ENCODE measurements around the gene SPNS2.

- TF ChIP-seq CTCF (IDR thresholded peaks at IDR 0.05) (no peak), POLR2AphosphoS5 (IDR thresholded peaks at IDR 0.05; ENCODE audit: low read depth, low read length) (no peak), USF1 (IDR thresholded peaks at IDR 0.05; ENCODE audit: borderline replicate concordance, low read depth) (no peak)
Measured at GRCh38 chr17:4527566-4528125, 29.0 kb downstream of the SPNS2 start.

Data from SK-N-SH (cell line).